ENCODE results near the gene SUMF1.

- TF ChIP-seq CTCF (IDR thresholded peaks at IDR 0.05) (no peak), POLR2AphosphoS5 (IDR thresholded peaks at IDR 0.05) (no peak), POLR2A (IDR thresholded peaks at IDR 0.05) (no peak)
Measured at GRCh38 chr3:4375911-4376310, 91.2 kb downstream of the SUMF1 start.

Data from stomach (tissue), 4 donors.